ENCODE data around the gene ARPC4.

ARPC4 gene

GRCh38 chr3:9808345-9809037 lies 15.6 kb downstream of the ARPC4 start:
- peak; percentile 23 for DNase-seq
- Mint-ChIP-seq H3K4me3 (no peak overlapping the region), H3K9me3 (no peaks in the 10 kb centered on the region), H3K36me3 (ENCODE audit: low read depth) (peaks cover 24% of the 10 kb centered on the region), H3K4me1 (peaks cover 31% of the 10 kb centered on the region), H3K27ac (peak overlapping the region; percentile 50), H3K27me3 (ENCODE audit: low read depth, poor library complexity) (peaks cover 4% of the 10 kb centered on the region)
- TF ChIP-seq, protein P1, sequence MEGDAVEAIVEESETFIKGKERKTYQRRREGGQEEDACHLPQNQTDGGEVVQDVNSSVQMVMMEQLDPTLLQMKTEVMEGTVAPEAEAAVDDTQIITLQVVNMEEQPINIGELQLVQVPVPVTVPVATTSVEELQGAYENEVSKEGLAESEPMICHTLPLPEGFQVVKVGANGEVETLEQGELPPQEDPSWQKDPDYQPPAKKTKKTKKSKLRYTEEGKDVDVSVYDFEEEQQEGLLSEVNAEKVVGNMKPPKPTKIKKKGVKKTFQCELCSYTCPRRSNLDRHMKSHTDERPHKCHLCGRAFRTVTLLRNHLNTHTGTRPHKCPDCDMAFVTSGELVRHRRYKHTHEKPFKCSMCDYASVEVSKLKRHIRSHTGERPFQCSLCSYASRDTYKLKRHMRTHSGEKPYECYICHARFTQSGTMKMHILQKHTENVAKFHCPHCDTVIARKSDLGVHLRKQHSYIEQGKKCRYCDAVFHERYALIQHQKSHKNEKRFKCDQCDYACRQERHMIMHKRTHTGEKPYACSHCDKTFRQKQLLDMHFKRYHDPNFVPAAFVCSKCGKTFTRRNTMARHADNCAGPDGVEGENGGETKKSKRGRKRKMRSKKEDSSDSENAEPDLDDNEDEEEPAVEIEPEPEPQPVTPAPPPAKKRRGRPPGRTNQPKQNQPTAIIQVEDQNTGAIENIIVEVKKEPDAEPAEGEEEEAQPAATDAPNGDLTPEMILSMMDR (IDR thresholded peaks at IDR 0.05), result no peak

DNA sequence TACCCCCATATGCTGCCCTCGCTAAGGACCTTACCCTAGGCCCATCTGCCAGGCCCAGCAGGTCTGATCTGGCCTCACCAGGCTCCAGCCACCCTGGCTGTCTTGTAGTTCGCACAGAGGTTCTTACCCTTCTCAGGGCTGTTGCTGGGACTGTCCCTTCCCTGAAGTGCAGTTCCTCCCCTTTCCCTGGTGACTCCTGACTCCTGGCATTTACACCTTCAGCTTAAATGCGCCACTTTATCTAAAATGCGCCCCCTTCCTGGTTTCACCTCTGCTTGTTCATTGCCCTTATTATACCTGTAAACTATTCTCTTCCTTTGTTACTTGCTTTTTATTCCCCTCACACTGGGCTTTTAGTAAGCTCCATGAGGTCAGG lies 16.3 kb downstream of the ARPC4 start:
- H3K27ac Mint-ChIP-seq, result peak overlapping the region; percentile 98
- H3K27me3 Mint-ChIP-seq (ENCODE audit: low read depth, poor library complexity), result peaks cover 4% of the 10 kb centered on the region
- H3K4me1 Mint-ChIP-seq, result peaks cover 31% of the 10 kb centered on the region
- H3K9me3 Mint-ChIP-seq, result no peaks in the 10 kb centered on the region
- DNase-seq, result no peak
- H3K36me3 Mint-ChIP-seq (ENCODE audit: low read depth), result peaks cover 17% of the 10 kb centered on the region
- peak overlapping the region; percentile 86 for H3K4me3 Mint-ChIP-seq
- TF ChIP-seq, protein P1 (IDR thresholded peaks at IDR 0.05), result no peak

DNA sequence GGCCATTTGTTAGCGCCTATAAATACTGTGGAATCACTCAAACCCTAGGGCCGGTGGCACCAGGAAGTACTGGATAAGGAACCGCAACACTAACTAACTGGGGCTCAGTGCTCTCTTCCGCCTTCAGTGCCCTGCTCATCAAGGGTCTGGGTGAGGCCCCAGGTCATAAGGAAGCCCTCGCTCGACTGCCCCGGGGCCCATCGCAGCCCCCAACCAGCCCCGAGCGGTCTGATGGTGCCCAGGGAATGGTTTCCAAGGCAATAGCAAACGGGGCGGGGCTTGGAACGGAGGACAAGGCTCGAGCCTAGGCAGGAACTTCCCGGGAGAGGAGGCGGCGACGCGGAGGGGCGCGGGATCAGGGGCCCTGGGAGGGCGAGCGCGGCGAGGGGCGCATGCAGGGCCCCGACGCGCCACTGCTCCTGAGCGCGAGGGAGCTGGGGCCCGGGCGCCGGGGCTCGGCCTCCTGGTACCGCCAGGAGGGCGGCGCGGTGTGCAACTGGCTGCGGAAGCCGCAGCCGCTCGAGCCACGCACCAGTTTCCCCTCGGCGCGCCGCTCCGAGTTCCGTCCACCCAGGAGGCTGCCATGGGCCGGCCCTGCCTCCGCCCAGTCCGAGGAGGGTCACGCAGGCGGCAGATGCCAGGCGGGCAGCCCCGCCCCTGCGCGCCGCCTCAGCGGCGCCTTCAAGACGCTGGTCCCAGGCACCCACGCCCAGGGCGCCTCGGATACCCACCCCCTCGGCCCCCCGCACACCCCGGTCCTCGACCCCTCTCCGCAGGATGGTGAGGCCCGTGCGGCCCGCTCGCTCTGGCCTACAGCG lies 16.9 kb downstream of the ARPC4 start, which contains the start of gene TTLL3:
TTLL3 (plus strand) TSS at position 648 of the 818 bp plus-strand sequence. CDS start 400 bp downstream, outside the sequence.
- Mint-ChIP-seq H3K9me3 (no peaks in the 10 kb centered on the region), H3K4me3 (peak within 1 kb of the TSS; percentile 86), H3K27me3 (ENCODE audit: low read depth, poor library complexity) (peaks cover 4% of the 10 kb centered on the region), H3K36me3 (ENCODE audit: low read depth) (peaks cover 11% of the 10 kb centered on the region), H3K4me1 (peaks cover 31% of the 10 kb centered on the region), H3K27ac (peak within 1 kb of the TSS; percentile 98)
- DNase-seq, result peak; percentile 86
- TF ChIP-seq, protein P1 (IDR thresholded peaks at IDR 0.05), result no peak

GRCh38 chr3:9810433-9810770 lies 17.5 kb downstream of the ARPC4 start:
- Mint-ChIP-seq H3K27ac (no peak overlapping the region), H3K4me1 (peaks cover 31% of the 10 kb centered on the region), H3K9me3 (no peaks in the 10 kb centered on the region), H3K36me3 (ENCODE audit: low read depth) (peaks cover 6% of the 10 kb centered on the region), H3K4me3 (peak overlapping the region; percentile 76), H3K27me3 (ENCODE audit: low read depth, poor library complexity) (peaks cover 4% of the 10 kb centered on the region)
- TF ChIP-seq, protein P1 (IDR thresholded peaks at IDR 0.05), result no peak
- DNase-seq, result peak; percentile 39

DNA sequence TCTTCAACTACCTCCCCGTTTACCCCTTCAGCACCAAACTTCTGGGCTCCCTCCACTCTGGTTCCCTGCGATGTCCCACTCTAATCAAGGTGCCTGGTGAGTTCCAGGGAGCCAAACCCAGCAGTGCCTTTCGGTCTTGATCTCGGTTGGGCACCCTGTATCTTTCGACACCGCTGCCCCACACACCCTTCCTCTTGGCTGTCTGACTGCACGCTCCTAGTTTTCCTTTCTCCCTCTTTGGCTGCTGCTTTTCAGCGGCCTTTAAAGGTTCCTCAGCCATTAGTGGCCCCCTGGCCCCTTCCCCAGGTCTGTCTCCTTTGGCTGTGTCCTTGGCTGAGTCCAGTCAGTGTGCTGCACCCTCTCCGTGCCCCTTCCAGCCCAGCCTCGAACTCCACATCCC lies 18.0 kb downstream of the ARPC4 start:
- H3K27ac Mint-ChIP-seq, result peak overlapping the region; percentile 14
- peaks cover 31% of the 10 kb centered on the region for H3K4me1 Mint-ChIP-seq
- DNase-seq, result no peak
- peaks cover 4% of the 10 kb centered on the region for H3K27me3 Mint-ChIP-seq (ENCODE audit: low read depth, poor library complexity)
- H3K36me3 Mint-ChIP-seq (ENCODE audit: low read depth), result peaks cover 6% of the 10 kb centered on the region
- no peaks in the 10 kb centered on the region for H3K9me3 Mint-ChIP-seq
- TF ChIP-seq, protein P1 (IDR thresholded peaks at IDR 0.05), result no peak
- H3K4me3 Mint-ChIP-seq, result peak overlapping the region; percentile 76

Measured in nephron progenitor cell (in vitro differentiated cells).